OCI-LY1 (cell line): ENCODE results near the gene FLT3.

Source experiments
- CTCF ChIP-seq: fragments of 200-600 bp; sonication (generic), shearing (Covaris generic); IDR thresholded peaks from 2 replicates; pipeline ENCODE4 v1.5.1; 2017; ENCODE audit warnings: mild to moderate bottlenecking, antibody characterized with exemption, low read length, moderate library complexity, mixed read lengths
- EZH2 ChIP-seq: fragments of 200-600 bp; sonication (generic), shearing (Covaris generic); IDR thresholded peaks from 2 replicates; pipeline ENCODE4 v1.8.0; 2017; ENCODE audit warnings: borderline replicate concordance, mixed run types, mild to moderate bottlenecking, antibody characterized with exemption, low read length, moderate library complexity, mixed read lengths

- TF ChIP-seq CTCF, result no peak
- TF ChIP-seq EZH2, result no peak
These were observed 111.9 kb downstream of the FLT3 start, which contains the start of gene URAD for GRCh38 chr13:27988520-27988919.
